ENCODE measurements around the gene GALNTL6.

The GALNTL6 gene

DNA sequence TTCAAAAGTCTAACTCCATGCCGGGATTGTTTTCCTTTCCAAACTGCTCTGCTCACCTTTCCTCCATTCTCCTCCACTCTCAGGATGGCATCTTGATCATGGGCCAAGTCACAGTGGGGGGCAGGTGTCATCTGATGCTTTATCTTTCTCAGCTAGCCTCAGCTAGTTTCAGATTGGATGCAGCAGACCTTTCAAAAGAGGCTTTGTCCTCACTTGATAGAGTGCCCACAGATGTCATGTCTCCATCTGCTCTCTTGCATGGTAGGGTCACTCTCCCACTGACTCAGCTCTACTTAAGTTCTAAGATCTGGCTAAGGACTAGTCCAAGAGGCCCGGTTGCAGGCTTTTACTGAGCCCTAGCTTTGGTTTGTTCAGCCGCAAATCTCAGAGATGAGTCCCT, 1013.7 kb downstream of the GALNTL6 start:
- FAIRE-seq (no peak), DNase-seq (ENCODE audit: insufficient read length, low spot score) (no peak)
- TF ChIP-seq POLR2AphosphoS5 (IDR thresholded peaks at IDR 0.05; ENCODE audit: low read depth, low read length) = no peak
- TF ChIP-seq SPI1 (IDR thresholded peaks at IDR 0.05; ENCODE audit: low read depth, low read length) = no peak
- no peak for TF ChIP-seq TAF1 (IDR thresholded peaks at IDR 0.05; ENCODE audit: low read depth, low read length)
- no peak for TF ChIP-seq POLR2A (IDR thresholded peaks at IDR 0.05; ENCODE audit: low read depth, low read length)
- TF ChIP-seq POU2F2 (IDR thresholded peaks at IDR 0.05; ENCODE audit: low read depth, low read length) = no peak
- TF ChIP-seq PAX5 (IDR thresholded peaks at IDR 0.05; ENCODE audit: insufficient read depth, low read length, severe bottlenecking) = no peak

DNA sequence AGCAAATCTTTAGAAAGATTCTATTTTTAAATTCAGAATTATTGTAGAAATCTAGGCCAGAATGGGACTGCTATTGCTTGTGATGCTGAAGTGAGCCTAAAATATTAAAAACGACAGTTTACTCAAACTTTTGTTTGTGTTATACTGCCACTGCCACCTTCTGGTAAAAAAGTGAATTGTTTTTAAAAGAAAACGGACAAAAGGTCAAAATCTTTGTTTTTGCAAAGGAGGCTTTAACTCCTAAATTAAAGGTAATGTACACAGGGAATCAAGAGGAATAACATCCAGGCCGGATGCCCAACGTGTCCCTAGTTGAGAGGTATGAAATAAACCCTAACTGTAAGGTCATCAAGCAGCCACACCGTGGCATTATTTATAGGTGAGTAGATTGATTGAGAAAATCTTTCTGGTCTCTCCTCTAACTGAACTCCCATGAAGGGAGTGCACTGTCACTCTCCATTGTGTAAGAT, 1017.1 kb downstream of the GALNTL6 start:
- DNase-seq (ENCODE audit: insufficient read length, low spot score) (no peak), FAIRE-seq (no peak)
- TF ChIP-seq PAX5 (IDR thresholded peaks at IDR 0.05; ENCODE audit: insufficient read depth, low read length, severe bottlenecking) (no peak), TAF1 (IDR thresholded peaks at IDR 0.05; ENCODE audit: low read depth, low read length) (no peak), POLR2A (IDR thresholded peaks at IDR 0.05; ENCODE audit: low read depth, low read length) (no peak), SPI1 (IDR thresholded peaks at IDR 0.05; ENCODE audit: low read depth, low read length) (no peak), POU2F2 (IDR thresholded peaks at IDR 0.05; ENCODE audit: low read depth, low read length) (no peak), POLR2AphosphoS5 (IDR thresholded peaks at IDR 0.05; ENCODE audit: low read depth, low read length) (no peak)

DNA sequence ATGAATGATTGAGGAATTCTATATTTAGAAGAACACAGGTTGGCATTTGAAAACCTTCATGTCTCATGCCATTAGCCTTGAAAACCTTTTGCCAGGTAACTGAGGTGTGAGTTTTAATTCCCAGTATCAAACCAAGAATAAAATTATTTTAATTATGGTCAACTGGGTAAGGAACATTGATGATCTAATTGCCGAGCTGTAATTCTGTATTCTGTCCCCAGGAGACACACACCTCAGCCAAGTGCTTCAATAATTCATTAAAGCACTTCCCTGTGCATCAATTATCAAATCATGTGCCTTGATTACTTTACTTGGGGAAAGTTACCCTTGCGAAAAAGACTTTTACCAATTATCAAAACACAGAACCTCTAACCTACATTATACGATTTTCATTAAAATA, 1023.5 kb downstream of the GALNTL6 start:
- DNase-seq (ENCODE audit: insufficient read length, low spot score) (no peak), FAIRE-seq (no peak)
- no peak for TF ChIP-seq POU2F2 (IDR thresholded peaks at IDR 0.05; ENCODE audit: low read depth, low read length)

DNA sequence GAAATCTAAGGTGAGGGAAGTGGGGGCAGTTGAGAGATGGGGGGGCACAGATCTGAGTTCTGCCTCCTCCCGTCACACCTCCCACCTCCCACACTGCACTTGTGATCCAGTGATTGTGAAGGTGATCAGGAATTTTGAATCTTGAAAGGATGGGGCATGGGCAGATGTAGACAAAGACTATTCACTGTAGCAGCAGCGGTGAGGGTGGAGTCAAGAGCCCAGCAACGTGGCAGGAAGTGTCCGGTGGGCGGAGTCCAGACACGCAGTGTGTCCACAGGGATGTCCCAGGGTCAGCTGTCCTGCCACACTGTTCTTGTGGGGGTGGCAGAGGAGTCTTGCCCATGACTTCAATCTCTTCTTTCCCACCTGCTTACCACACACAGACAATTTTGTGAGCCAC, 1024.9 kb downstream of the GALNTL6 start:
- TF ChIP-seq POLR2A (IDR thresholded peaks at IDR 0.05; ENCODE audit: low read depth, low read length) (no peak), POU2F2 (IDR thresholded peaks at IDR 0.05; ENCODE audit: low read depth, low read length) (no peak)
- DNase-seq (ENCODE audit: insufficient read length, low spot score) (no peak), FAIRE-seq (no peak)

DNA sequence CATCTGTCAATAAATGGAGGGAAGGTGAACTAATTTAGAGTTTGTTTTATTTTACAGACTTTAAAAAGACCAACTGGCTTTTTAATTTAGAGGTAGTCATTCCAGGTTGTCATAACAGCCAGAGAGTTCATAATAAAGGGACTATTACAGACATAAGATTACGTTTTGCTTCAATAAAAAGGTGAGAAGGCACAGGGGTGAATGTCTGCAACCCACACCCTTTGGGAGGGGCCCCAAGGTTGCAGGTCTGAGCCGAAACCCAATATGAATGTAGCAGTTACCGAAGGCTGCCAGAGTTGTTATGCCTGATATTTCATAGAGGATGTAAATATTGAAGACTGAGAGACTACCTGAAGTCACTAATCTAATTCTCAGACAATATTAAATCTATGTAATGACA, 1025.7 kb downstream of the GALNTL6 start:
- TF ChIP-seq PAX5 (IDR thresholded peaks at IDR 0.05; ENCODE audit: insufficient read depth, low read length, severe bottlenecking) = no peak
- no peak for TF ChIP-seq POLR2AphosphoS5 (IDR thresholded peaks at IDR 0.05; ENCODE audit: low read depth, low read length)
- no peak for TF ChIP-seq POU2F2 (IDR thresholded peaks at IDR 0.05; ENCODE audit: low read depth, low read length)
- TF ChIP-seq TAF1 (IDR thresholded peaks at IDR 0.05; ENCODE audit: low read depth, low read length) = no peak
- no peak for TF ChIP-seq SPI1 (IDR thresholded peaks at IDR 0.05; ENCODE audit: low read depth, low read length)
- TF ChIP-seq POLR2A (IDR thresholded peaks at IDR 0.05; ENCODE audit: low read depth, low read length) = no peak
- DNase-seq (ENCODE audit: insufficient read length, low spot score) (no peak), FAIRE-seq (no peak)

DNA sequence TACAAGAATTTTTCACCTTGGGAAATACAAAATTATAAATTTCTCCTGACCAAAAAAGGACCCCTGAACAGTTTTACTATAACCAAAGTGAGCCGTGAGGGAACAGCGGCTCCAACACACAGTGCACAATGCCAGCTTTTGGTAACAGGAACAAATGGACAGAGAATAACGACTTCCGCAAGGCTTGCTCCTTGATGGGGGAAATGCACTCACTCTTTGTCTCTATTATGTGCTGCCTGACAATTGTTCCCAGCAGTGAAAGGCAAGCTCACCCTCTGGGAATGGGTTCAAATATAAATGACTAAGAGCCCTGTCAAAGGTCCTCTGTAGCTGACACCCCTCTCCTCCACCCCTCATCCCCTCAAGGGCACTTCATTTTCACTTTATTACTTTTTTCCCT, 1029.6 kb downstream of the GALNTL6 start:
- TF ChIP-seq PAX5 (IDR thresholded peaks at IDR 0.05; ENCODE audit: insufficient read depth, low read length, severe bottlenecking) = no peak
- TF ChIP-seq POU2F2 (IDR thresholded peaks at IDR 0.05; ENCODE audit: low read depth, low read length) = no peak
- TF ChIP-seq POLR2AphosphoS5 (IDR thresholded peaks at IDR 0.05; ENCODE audit: low read depth, low read length) = no peak
- no peak for TF ChIP-seq SPI1 (IDR thresholded peaks at IDR 0.05; ENCODE audit: low read depth, low read length)
- no peak for TF ChIP-seq TAF1 (IDR thresholded peaks at IDR 0.05; ENCODE audit: low read depth, low read length)
- TF ChIP-seq POLR2A (IDR thresholded peaks at IDR 0.05; ENCODE audit: low read depth, low read length) = no peak
- FAIRE-seq (no peak), DNase-seq (ENCODE audit: insufficient read length, low spot score) (no peak)

DNA sequence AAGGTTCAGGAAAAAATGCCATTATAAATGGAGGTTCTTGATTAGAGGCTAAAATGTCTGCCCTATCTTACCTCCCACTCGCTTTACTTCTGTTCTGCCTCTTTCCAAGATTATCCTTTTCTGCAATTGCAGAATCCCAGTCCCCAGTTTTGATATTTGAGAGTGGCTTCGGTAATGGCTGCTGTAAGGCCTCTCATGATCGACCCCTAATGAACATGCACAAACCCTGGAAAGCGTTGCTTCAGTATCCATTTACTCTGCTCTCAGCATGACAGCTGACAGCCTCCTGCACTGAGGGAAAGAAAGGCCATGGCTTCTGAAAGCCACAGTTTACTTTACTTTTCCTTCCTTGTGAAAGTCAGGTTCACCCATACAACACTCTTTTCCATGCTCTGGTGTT, 1030.0 kb downstream of the GALNTL6 start:
- no peak for FAIRE-seq
- TF ChIP-seq POLR2A (IDR thresholded peaks at IDR 0.05; ENCODE audit: low read depth, low read length) = no peak
- no peak for TF ChIP-seq PAX5 (IDR thresholded peaks at IDR 0.05; ENCODE audit: insufficient read depth, low read length, severe bottlenecking)
- no peak for TF ChIP-seq SPI1 (IDR thresholded peaks at IDR 0.05; ENCODE audit: low read depth, low read length)
- TF ChIP-seq POU2F2 (IDR thresholded peaks at IDR 0.05; ENCODE audit: low read depth, low read length) = no peak
- no peak for TF ChIP-seq POLR2AphosphoS5 (IDR thresholded peaks at IDR 0.05; ENCODE audit: low read depth, low read length)
- no peak for TF ChIP-seq TAF1 (IDR thresholded peaks at IDR 0.05; ENCODE audit: low read depth, low read length)

DNA sequence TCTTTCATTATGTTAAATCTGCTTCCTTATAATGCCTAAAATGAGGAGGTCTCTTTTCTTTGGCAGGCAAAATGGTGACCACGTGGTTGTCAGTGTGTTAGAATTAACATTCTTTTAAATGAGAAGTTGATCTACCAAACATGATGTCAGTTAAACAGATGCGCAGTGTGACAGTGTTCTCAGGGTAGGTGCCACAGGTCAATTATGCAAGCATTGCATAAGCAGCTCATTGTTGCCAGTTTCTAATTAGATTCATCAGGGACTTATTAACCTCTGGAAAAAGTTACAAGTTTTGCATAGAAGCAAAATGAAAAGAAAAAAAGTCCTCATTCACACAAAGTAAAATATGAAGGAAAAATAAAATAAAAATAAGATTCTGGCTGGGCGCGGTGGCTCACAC, 1031.4 kb downstream of the GALNTL6 start:
- TF ChIP-seq POLR2A (IDR thresholded peaks at IDR 0.05; ENCODE audit: low read depth, low read length) = no peak
- no peak for TF ChIP-seq POLR2AphosphoS5 (IDR thresholded peaks at IDR 0.05; ENCODE audit: low read depth, low read length)
- no peak for TF ChIP-seq PAX5 (IDR thresholded peaks at IDR 0.05; ENCODE audit: insufficient read depth, low read length, severe bottlenecking)
- FAIRE-seq = no peak

More for the DNA sequence above, 1030.0 kb downstream of the GALNTL6 start:
- DNase-seq (ENCODE audit: insufficient read length, low spot score) = no peak

DNA sequence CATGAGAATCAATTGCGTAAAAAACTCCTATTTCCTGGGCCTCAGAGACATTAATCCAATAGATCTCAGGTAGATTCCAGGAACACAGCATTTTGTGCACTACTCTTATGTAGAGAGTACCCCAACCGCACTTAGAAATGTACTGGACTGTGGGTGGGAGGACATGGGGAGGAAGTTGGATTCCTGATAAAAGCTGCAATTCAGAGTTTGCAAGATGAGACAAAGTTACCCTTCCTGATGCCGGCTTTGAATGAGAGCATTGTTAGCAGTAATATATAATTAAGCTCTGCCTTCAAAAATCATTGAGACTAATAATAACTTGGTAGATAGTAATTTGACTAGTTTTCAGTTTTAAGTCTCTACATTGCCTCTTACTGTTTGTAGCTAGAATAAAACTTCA, 1032.1 kb downstream of the GALNTL6 start:
- FAIRE-seq (no peak), DNase-seq (ENCODE audit: insufficient read length, low spot score) (no peak)
- TF ChIP-seq POLR2A (IDR thresholded peaks at IDR 0.05; ENCODE audit: low read depth, low read length) (no peak), SPI1 (IDR thresholded peaks at IDR 0.05; ENCODE audit: low read depth, low read length) (no peak), PAX5 (IDR thresholded peaks at IDR 0.05; ENCODE audit: insufficient read depth, low read length, severe bottlenecking) (no peak), TAF1 (IDR thresholded peaks at IDR 0.05; ENCODE audit: low read depth, low read length) (no peak), POU2F2 (IDR thresholded peaks at IDR 0.05; ENCODE audit: low read depth, low read length) (no peak), POLR2AphosphoS5 (IDR thresholded peaks at IDR 0.05; ENCODE audit: low read depth, low read length) (no peak)

More for the DNA sequence above, 1031.4 kb downstream of the GALNTL6 start:
- DNase-seq (ENCODE audit: insufficient read length, low spot score) = no peak

DNA sequence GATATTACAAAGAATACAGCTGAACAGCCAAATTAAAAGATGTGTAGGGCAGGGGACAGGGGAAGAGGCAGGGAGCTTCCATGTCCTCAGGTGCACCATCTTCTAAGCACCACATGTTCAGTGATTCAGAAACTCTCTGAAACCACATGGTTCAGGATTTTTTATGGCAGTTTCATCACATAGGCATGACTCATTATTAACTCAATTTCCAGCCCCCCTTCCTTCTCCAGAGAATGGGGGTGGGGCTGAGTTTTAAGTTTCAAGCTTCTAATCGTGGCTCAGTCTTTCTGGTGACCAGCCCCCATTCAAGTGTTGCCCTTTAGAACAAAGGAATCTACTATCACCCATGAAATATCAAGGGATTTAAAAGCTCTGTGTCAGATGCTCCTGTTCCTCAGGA, 1037.6 kb downstream of the GALNTL6 start:
- DNase-seq (ENCODE audit: insufficient read length, low spot score) (no peak), FAIRE-seq (no peak)
- no peak for TF ChIP-seq PAX5 (IDR thresholded peaks at IDR 0.05; ENCODE audit: insufficient read depth, low read length, severe bottlenecking)
- TF ChIP-seq POU2F2 (IDR thresholded peaks at IDR 0.05; ENCODE audit: low read depth, low read length) = no peak
- no peak for TF ChIP-seq POLR2AphosphoS5 (IDR thresholded peaks at IDR 0.05; ENCODE audit: low read depth, low read length)
- no peak for TF ChIP-seq TAF1 (IDR thresholded peaks at IDR 0.05; ENCODE audit: low read depth, low read length)

DNA sequence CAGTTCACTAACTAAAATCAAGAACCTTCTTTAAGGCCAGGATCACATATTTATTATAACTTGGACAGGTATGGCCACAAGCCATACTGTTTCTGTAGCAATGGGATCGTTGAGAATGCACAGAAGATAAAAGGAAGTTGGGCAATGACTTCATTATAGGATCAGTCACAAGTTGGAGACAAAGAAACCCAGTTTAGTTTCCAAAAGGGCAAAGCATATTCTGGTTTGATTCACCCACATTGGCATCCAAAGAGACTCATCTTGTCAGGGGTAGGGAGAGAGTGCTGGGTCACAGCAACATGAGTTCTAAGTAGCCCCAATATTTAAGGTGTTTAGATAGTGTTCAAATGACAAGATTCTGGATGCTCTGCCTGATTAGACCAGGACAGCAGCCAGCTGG, 1038.3 kb downstream of the GALNTL6 start:
- no peak for TF ChIP-seq PAX5 (IDR thresholded peaks at IDR 0.05; ENCODE audit: insufficient read depth, low read length, severe bottlenecking)
- TF ChIP-seq POLR2A (IDR thresholded peaks at IDR 0.05; ENCODE audit: low read depth, low read length) = no peak
- no peak for TF ChIP-seq TAF1 (IDR thresholded peaks at IDR 0.05; ENCODE audit: low read depth, low read length)
- TF ChIP-seq POU2F2 (IDR thresholded peaks at IDR 0.05; ENCODE audit: low read depth, low read length) = no peak
- TF ChIP-seq POLR2AphosphoS5 (IDR thresholded peaks at IDR 0.05; ENCODE audit: low read depth, low read length) = no peak
- no peak for TF ChIP-seq SPI1 (IDR thresholded peaks at IDR 0.05; ENCODE audit: low read depth, low read length)
- no peak for FAIRE-seq
- no peak for DNase-seq (ENCODE audit: insufficient read length, low spot score)
